AG09319 (cell line): ENCODE data around the gene KIAA1586.

ENCODE experiments used
- DNase-seq: peaks from one replicate; pipeline ENCODE4 v3.0.0-alpha.2; 2010; ENCODE audit warnings: low read depth; ENCODE audit errors: extremely low read depth
- TF ChIP-seq, protein P1 (sequence below): IDR thresholded peaks from 2 replicates; pipeline ENCODE4 v1.5.1; 2011; ENCODE audit warnings: low read depth, mild to moderate bottlenecking, inconsistent platforms, low read length, moderate library complexity

Gene KIAA1586

DNA sequence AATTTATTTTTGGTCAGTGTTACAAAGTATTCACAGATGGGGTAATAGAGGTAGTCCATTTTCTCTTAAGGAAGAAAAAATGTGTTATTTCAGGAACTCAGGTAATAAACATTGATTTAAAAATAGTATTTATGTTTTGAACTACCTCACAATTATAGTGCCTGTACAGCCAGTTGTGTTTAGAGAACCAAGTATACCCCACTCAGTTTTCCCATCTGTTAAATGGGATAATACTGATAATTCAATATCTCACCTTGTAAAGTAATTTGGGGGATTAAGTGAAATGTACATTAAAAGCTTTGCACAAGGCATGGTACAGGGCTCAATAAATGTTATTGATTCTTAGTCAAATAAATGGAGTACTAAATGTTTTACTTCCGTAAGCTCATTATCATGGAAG is 48.2 kb downstream of the KIAA1586 start:
- TF ChIP-seq, protein P1, sequence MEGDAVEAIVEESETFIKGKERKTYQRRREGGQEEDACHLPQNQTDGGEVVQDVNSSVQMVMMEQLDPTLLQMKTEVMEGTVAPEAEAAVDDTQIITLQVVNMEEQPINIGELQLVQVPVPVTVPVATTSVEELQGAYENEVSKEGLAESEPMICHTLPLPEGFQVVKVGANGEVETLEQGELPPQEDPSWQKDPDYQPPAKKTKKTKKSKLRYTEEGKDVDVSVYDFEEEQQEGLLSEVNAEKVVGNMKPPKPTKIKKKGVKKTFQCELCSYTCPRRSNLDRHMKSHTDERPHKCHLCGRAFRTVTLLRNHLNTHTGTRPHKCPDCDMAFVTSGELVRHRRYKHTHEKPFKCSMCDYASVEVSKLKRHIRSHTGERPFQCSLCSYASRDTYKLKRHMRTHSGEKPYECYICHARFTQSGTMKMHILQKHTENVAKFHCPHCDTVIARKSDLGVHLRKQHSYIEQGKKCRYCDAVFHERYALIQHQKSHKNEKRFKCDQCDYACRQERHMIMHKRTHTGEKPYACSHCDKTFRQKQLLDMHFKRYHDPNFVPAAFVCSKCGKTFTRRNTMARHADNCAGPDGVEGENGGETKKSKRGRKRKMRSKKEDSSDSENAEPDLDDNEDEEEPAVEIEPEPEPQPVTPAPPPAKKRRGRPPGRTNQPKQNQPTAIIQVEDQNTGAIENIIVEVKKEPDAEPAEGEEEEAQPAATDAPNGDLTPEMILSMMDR = no peak
- DNase-seq = no peak

DNA sequence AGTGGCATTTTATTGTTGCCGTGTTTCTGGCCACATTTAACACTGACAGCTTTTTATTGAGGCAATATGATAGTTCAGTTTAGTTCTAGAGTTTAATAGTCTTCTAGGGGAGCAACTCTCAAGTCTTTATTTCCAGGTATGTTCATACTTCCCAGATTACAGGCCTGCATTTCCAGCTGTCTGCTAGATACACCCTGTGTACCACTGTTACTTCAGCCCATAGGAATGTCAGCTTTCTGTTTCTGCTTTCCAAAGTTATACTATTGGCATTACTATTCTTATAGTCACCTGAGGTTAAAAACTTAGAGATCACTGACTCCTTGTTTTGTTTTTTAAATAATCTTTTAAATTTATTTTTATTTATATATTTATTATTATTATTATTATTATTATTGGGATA is 51.1 kb downstream of the KIAA1586 start:
- TF ChIP-seq, protein P1 = no peak
- no peak for DNase-seq

DNA sequence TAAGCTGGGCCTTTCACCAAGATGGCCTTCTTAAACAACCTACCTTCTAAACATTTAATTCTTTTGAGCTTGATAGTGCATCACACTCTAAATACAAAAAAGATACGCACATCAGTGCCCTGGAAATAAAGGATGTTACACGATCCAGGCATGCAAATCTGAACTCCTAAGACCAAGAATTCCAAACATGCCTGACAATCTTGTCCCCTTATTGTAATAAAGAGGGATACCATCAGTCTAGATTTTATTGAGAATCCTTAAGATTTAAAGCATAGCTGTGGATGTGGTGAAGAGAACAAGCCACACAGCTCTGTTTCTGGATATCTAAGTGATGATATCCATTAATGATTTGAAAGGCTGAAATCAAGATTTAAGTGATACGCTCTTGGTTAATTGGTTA is 56.5 kb downstream of the KIAA1586 start:
- no peak for DNase-seq
- TF ChIP-seq, protein P1 = no peak

DNA sequence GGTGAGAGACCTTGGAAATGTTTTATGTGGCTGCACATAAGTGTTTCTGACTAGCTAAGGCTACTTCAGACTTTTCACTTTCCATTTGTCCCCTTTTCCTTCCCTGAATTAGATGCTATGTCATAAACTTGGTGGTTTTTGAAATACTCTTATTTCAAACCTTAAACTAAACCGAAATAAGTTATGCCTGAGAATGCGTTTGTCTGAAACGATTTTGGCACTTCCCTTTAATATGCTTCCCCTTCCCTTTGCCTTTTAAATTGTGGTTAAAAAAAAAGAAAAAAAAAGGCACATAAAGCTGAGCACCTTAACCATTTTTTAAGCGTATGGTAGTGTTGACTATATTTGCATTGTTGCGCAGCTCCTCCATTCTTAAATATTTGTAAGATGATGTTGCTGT is 57.8 kb downstream of the KIAA1586 start:
- TF ChIP-seq, protein P1 = no peak
- DNase-seq = no peak
